ENCODE data around the gene ZGPAT.

GRCh38 chr20:63768591-63769515 is 61.0 kb downstream of the ZGPAT start:
- no peak for TF ChIP-seq CTCF (IDR thresholded peaks at IDR 0.05; ENCODE audit: low read depth, low read length)
- no peak for TF ChIP-seq EZH2phosphoT487 (IDR thresholded peaks at IDR 0.05; ENCODE audit: low read depth)
